Neural progenitor cell (in vitro differentiated cells): Measurements from ENCODE around the gene RNASE4. TPM values are rescaled to one million over a fixed set of nuclear protein-coding genes. Genes with fewer than 3 reads are reported as not detected.

Experiments
- DNase-seq: peaks from one replicate; pipeline ENCODE4 v3.0.0-alpha.2; 2016; ENCODE audit warnings: low spot score
- H2AFZ ChIP-seq: fragments of 200-600 bp; sonication (generic); replicated peaks from 2 replicates; pipeline ENCODE4 v1.6.1; 2016; ENCODE audit warnings: antibody characterized with exemption
- H3F3A ChIP-seq: fragments of 200-600 bp; sonication (generic); 2 replicates; pipeline ENCODE4 v1.6.1; 2016; ENCODE audit warnings: antibody characterized with exemption, low read depth
- H3K27ac ChIP-seq: fragments of 200-600 bp; sonication (generic); 2 replicates; pipeline ENCODE4 v1.5.1; 2016; ENCODE audit warnings: mild to moderate bottlenecking
- H3K27me3 ChIP-seq: fragments of 200-600 bp; sonication (generic); 2 replicates; pipeline ENCODE4 v1.6.1; 2016; ENCODE audit warnings: mild to moderate bottlenecking, moderate library complexity
- H3K36me3 ChIP-seq: fragments of 200-600 bp; sonication (generic); 2 replicates; pipeline ENCODE4 v1.5.1; 2016
- H3K4me1 ChIP-seq: fragments of 200-600 bp; sonication (generic); 2 replicates; pipeline ENCODE4 v1.6.1; 2016; ENCODE audit warnings: mixed run types
- H3K4me2 ChIP-seq: fragments of 200-600 bp; sonication (generic); 2 replicates; pipeline ENCODE4 v1.6.1; 2016
- H3K4me3 ChIP-seq: fragments of 200-600 bp; sonication (generic); 2 replicates; pipeline ENCODE4 v1.5.1; 2016
- H3K79me2 ChIP-seq: fragments of 200-600 bp; sonication (generic); 2 replicates; pipeline ENCODE4 v1.6.1; 2016; ENCODE audit warnings: low read depth
- H3K9ac ChIP-seq: fragments of 200-600 bp; sonication (generic); 2 replicates; pipeline ENCODE4 v1.6.1; 2016
- H3K9me3 ChIP-seq: fragments of 200-600 bp; sonication (generic); 2 replicates; pipeline ENCODE4 v1.5.1; 2016; ENCODE audit warnings: low read depth
- H4K20me1 ChIP-seq: fragments of 200-600 bp; sonication (generic); 2 replicates; pipeline ENCODE4 v1.6.1; 2016; ENCODE audit warnings: low read depth
- H3K27ac Mint-ChIP-seq: 3 replicates; pipeline ENCODE4 v1.8.0; 2021; ENCODE audit warnings: mixed read lengths
- H3K27me3 Mint-ChIP-seq: 2 replicates; pipeline ENCODE4 v1.8.0; 2022; ENCODE audit warnings: low read depth, mild to moderate bottlenecking, inconsistent platforms, moderate library complexity, mixed read lengths; ENCODE audit not compliant: insufficient read depth
- H3K36me3 Mint-ChIP-seq: 3 replicates; pipeline ENCODE4 v1.8.0; 2021; ENCODE audit warnings: mixed read lengths
- H3K4me1 Mint-ChIP-seq: 3 replicates; pipeline ENCODE4 v1.8.0; 2021; ENCODE audit warnings: mixed read lengths
- H3K4me3 Mint-ChIP-seq: 3 replicates; pipeline ENCODE4 v1.8.0; 2021; ENCODE audit warnings: mild to moderate bottlenecking, moderate library complexity, mixed read lengths
- H3K9me3 Mint-ChIP-seq: 3 replicates; pipeline ENCODE4 v1.8.0; 2020; ENCODE audit warnings: mixed read lengths
- EZH2 ChIP-seq: fragments of 200-600 bp; sonication (generic); IDR thresholded peaks from 2 replicates; pipeline ENCODE4 v1.6.1; 2017; ENCODE audit warnings: antibody characterized with exemption, mild to moderate bottlenecking, moderate library complexity
- EZH2phosphoT487 ChIP-seq: fragments of 200-600 bp; sonication (generic); IDR thresholded peaks from 2 replicates; pipeline ENCODE4 v1.6.1; 2017; ENCODE audit warnings: antibody characterized with exemption
- total RNA-seq: library from RNA; depleted of rRNA; stranded (reverse); fragments of >200 nt; gene quantifications from 2 replicates; pipeline ENCODE4 v1.2.3, GENCODE V29; 2015; ENCODE audit warnings: low replicate concordance
- TF ChIP-seq, protein P1 (sequence below): fragments of 200-600 bp; sonication (generic); IDR thresholded peaks from 2 replicates; pipeline ENCODE4 v1.5.1; 2017; ENCODE audit warnings: antibody characterized with exemption, mild to moderate bottlenecking

RNASE4 gene
- total RNA-seq, 1 donor from 2014 or later = 2.1 TPM

DNA sequence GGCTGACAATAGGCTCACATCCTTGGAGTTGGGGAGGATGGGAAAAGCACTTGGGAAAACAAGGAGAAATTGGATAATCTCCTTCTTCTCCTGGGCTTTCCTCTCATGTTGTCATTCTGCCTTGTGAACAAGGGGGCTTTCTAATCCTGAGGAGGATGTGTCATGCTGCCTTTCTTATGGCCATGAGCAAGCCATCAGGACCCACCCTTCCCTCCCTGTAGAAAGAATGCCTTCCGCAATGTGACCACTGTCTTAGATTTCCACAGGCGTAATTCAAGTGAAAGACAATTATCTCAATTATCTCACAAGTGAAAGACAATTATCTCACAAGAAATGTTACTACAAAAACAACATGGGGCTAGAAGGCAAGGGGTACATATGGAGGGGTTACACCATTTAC is 39.8 kb upstream of the RNASE4 start:
- no peaks in the 10 kb centered on the region for H3K4me1 Mint-ChIP-seq
- Histone ChIP-seq H3F3A (no peaks in the 10 kb centered on the region), H3K4me3 (no peak overlapping the region), H3K36me3 (no peaks in the 10 kb centered on the region), H2AFZ (no peak overlapping the region), H3K9me3 (no peaks in the 10 kb centered on the region), H3K79me2 (no peaks in the 10 kb centered on the region), H3K27ac (no peak overlapping the region), H3K9ac (no peak overlapping the region), H4K20me1 (no peaks in the 10 kb centered on the region), H3K27me3 (peaks cover 15% of the 10 kb centered on the region), H3K4me1 (peaks cover 4% of the 10 kb centered on the region), H3K4me2 (no peak overlapping the region)
- TF ChIP-seq EZH2phosphoT487 (no peak), EZH2 (no peak)
- TF ChIP-seq, protein P1, sequence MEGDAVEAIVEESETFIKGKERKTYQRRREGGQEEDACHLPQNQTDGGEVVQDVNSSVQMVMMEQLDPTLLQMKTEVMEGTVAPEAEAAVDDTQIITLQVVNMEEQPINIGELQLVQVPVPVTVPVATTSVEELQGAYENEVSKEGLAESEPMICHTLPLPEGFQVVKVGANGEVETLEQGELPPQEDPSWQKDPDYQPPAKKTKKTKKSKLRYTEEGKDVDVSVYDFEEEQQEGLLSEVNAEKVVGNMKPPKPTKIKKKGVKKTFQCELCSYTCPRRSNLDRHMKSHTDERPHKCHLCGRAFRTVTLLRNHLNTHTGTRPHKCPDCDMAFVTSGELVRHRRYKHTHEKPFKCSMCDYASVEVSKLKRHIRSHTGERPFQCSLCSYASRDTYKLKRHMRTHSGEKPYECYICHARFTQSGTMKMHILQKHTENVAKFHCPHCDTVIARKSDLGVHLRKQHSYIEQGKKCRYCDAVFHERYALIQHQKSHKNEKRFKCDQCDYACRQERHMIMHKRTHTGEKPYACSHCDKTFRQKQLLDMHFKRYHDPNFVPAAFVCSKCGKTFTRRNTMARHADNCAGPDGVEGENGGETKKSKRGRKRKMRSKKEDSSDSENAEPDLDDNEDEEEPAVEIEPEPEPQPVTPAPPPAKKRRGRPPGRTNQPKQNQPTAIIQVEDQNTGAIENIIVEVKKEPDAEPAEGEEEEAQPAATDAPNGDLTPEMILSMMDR = no peak
- no peak overlapping the region for H3K4me3 Mint-ChIP-seq
- DNase-seq = no peak
- H3K9me3 Mint-ChIP-seq = no peaks in the 10 kb centered on the region
- no peaks in the 10 kb centered on the region for H3K36me3 Mint-ChIP-seq
- no peak overlapping the region for H3K27ac Mint-ChIP-seq
- peaks cover 10% of the 10 kb centered on the region for H3K27me3 Mint-ChIP-seq

DNA sequence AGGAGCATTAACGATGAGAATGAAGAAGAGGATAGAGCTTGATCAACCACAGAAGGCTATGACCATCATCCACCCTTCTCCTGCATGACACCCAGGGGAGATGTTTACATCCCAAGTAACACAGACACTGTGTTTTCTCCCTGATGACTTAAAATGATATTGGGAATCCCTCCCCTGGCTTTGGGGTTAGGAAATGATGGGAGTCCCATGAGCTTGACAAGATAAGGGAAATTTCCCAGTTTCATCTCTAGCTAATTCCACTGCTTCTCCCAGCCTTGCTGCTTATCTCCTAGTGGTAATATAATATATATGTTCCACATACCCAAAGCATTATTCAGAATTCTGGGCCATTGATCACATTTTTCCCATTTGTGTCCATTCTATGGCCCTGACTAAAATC is 38.9 kb upstream of the RNASE4 start:
- peaks cover 4% of the 10 kb centered on the region for H3K4me1 ChIP-seq
- H3K9ac ChIP-seq = no peak overlapping the region
- no peaks in the 10 kb centered on the region for H4K20me1 ChIP-seq
- no peaks in the 10 kb centered on the region for H3F3A ChIP-seq
- H3K36me3 ChIP-seq = no peaks in the 10 kb centered on the region
- Mint-ChIP-seq H3K4me3 (no peak overlapping the region), H3K27ac (no peak overlapping the region), H3K9me3 (no peaks in the 10 kb centered on the region), H3K27me3 (peaks cover 10% of the 10 kb centered on the region), H3K36me3 (no peaks in the 10 kb centered on the region), H3K4me1 (no peaks in the 10 kb centered on the region)
- no peak overlapping the region for H3K4me2 ChIP-seq
- TF ChIP-seq EZH2phosphoT487 = no peak
- TF ChIP-seq EZH2 = no peak
- TF ChIP-seq, protein P1 = no peak
- no peaks in the 10 kb centered on the region for H3K9me3 ChIP-seq
- H2AFZ ChIP-seq = no peak overlapping the region
- H3K27me3 ChIP-seq = peaks cover 15% of the 10 kb centered on the region
- H3K4me3 ChIP-seq = no peak overlapping the region
- no peaks in the 10 kb centered on the region for H3K79me2 ChIP-seq
- no peak for DNase-seq
- H3K27ac ChIP-seq = no peak overlapping the region

DNA sequence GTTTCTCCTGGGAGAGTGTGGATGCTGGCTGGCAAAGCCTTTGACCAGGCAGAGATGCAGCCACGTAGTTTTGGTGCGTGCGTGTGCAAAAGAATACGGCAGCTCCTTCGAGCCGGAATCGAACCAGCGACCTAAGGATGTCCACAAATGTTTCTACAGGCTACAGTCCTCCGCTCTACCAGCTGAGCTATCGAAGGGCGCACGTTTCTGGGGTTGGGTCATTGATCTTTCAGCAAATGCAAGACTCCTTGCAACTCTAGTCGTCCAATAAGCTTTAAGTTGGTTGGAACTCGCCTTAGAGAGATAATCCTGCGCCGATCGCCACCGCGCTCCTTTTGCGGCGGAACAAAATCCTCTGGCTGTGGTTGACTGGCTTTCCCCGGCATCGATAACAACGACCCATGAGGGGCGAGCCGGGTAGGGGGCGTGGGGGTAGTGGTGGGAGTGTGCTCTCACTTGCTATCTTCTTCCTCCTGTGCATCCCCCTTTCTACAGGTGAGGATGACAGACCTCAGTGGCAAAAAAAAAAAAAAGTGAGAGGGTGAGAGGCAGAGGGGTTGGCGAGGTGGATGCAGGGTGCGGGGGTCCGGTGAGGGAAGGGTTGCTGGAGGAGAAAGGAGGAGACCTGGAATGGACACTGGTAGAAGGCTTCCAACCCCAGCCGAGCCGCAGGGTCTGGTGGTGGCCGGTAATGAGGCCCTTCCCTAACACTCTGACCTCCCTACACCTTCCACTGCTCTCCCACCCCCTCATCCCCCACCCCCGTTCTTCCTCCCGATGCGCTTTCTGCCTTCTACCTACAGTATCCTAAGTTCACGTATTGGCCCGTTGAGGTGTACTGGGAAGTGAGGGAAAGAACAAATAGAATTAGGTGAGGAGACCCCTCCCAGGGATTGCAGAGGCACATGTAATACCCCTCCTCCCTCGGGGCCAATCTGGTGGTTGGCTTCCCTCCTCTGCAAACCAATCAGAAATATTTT is 31.1 kb upstream of the RNASE4 start:
- Histone ChIP-seq H3K27me3 (peaks cover 73% of the 10 kb centered on the region), H2AFZ (peak overlapping the region; percentile 71)

More for the DNA sequence above, 31.1 kb upstream of the RNASE4 start:
- H3K4me3 Mint-ChIP-seq = peak overlapping the region; percentile 88
- TF ChIP-seq, protein P1 = no peak
- no peak for TF ChIP-seq EZH2
- TF ChIP-seq EZH2phosphoT487 = no peak
- H3K27me3 Mint-ChIP-seq = peaks cover 51% of the 10 kb centered on the region
- Histone ChIP-seq H3K36me3 (no peaks in the 10 kb centered on the region), H3K9ac (no peak overlapping the region), H3K4me2 (peak overlapping the region; percentile 81), H4K20me1 (peaks cover 3% of the 10 kb centered on the region), H3K9me3 (no peaks in the 10 kb centered on the region), H3K4me1 (no peaks in the 10 kb centered on the region), H3K27ac (no peak overlapping the region), H3K79me2 (no peaks in the 10 kb centered on the region), H3F3A (no peaks in the 10 kb centered on the region), H3K4me3 (peak overlapping the region; percentile 64)
- peak overlapping the region; percentile 83 for H3K27ac Mint-ChIP-seq
- peak; percentile 85 for DNase-seq
- H3K4me1 Mint-ChIP-seq = peaks cover 8% of the 10 kb centered on the region
- H3K9me3 Mint-ChIP-seq = peaks cover 7% of the 10 kb centered on the region
- no peaks in the 10 kb centered on the region for H3K36me3 Mint-ChIP-seq
